ENCODE results near the gene TMEM150A.
A peak's percentile ranks its signal among the peaks of the same experiment; 100 is the strongest.
"Not testable (repeated sequence)": the region's sequence is repeated elsewhere in the genome, so short reads cannot be mapped to it uniquely, and the experiment has no call there.

TMEM150A gene

GRCh38 chr2:85593023-85593422 is 9.5 kb downstream of the TMEM150A start:
- DNase-seq: no peak

- DNase-seq: not testable (repeated sequence)
These were observed 10.2 kb downstream of the TMEM150A start for GRCh38 chr2:85592299-85592698.

GRCh38 chr2:85591563-85591962 is 10.9 kb downstream of the TMEM150A start:
- DNase-seq: no peak

DNA sequence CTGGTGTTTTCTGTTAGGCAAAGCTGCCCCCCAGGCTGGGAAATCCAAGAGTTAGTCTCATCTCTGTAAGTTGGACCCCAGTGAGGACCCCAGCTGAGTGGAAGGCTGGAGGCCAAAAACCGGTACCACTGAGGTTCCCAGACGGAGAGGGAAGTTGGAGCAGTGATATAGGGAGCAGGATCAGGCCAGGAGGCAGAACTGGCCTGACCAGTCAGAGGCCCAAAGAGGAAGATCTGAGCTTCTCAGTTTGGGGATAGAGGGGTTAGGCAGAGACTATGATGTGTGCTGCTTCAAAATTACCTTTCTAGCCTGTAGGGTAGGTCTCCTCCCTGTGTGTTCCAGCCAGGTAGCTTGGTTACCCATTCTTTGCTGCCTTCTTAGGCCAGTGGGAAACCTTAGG is 11.5 kb downstream of the TMEM150A start:
- DNase-seq: no peak

GRCh38 chr2:85589982-85590791 is 12.3 kb downstream of the TMEM150A start:
- DNase-seq: no peak

- no peak for DNase-seq
These were observed 13.3 kb downstream of the TMEM150A start for GRCh38 chr2:85589181-85589580.

- no peak for DNase-seq
These were observed 13.9 kb downstream of the TMEM150A start for GRCh38 chr2:85588645-85589044.

- no peak for DNase-seq
These were observed 14.3 kb downstream of the TMEM150A start for GRCh38 chr2:85588236-85588635.

DNA sequence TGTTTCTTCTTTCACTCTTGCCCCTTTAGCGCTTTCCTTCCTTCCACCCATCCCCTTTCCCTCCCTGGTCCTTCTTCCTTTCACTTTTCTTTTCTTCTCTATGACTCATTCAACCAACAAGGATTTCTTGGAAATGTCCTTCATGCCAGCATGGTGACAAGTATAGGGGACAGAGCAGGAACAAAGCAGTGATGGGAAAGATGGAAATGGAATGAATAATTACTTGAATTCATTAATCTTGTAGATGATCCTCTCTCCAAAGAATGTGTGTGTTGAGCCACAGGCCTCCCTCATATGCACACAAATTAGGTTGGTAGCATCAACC is 16.8 kb downstream of the TMEM150A start:
- no peak for DNase-seq

DNA sequence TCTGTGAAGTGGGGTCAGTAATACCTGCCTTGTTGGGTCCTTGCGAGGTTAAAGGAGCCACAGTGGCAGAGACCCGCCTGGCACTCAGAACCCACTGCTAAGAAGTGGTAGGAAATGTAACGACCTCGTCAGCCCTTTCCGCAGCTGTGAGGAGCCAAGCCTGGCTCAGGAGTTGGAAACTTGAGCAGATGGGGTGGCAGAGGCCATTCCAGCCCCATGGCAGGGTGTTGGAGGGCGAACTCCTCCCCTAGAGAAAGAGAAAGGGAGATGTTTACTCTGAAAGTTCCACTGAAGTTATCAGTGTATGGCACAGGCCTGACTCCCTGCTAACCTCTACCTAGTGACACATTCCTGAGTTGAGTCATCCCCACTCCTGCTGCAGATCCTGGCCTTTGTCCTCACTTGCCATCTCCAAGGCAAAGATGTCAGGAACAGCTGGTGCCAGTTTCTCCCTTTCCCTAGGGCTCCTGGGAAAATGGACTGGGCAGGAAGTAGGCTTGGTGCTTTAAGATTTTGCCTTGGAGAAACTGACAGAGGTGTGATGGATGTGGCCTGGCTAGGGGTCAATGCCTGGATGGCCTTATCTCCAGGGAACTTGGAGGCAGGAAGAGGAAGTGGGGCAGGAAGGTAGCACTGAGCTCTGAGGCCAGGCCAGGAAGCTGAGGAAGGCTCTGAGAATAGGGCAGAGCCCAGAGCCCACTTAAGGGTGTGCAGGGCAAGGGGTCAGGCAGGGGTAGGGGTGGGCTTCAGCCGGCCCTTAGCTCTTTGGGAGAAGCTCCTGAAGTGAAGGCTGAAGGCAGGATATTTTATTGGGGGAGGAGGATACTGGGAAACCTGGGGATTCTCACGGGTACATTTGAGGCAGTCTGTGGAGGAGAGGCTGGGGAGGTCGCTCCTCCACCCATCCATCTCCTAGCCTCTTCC is 17.4 kb downstream of the TMEM150A start:
- DNase-seq: peak; percentile 68

- DNase-seq: no peak
These were observed 18.1 kb downstream of the TMEM150A start, which contains the start of gene VAMP5 for GRCh38 chr2:85584354-85584856. Gene VAMP5 (plus strand): TSS chr2:85584431. CDS start chr2:85584491, 60 bp downstream.

GRCh38 chr2:85583667-85584353 is 18.7 kb downstream of the TMEM150A start:
- DNase-seq: no peak

GRCh38 chr2:85582492-85582891 is 20.0 kb downstream of the TMEM150A start:
- no peak for DNase-seq

DNA sequence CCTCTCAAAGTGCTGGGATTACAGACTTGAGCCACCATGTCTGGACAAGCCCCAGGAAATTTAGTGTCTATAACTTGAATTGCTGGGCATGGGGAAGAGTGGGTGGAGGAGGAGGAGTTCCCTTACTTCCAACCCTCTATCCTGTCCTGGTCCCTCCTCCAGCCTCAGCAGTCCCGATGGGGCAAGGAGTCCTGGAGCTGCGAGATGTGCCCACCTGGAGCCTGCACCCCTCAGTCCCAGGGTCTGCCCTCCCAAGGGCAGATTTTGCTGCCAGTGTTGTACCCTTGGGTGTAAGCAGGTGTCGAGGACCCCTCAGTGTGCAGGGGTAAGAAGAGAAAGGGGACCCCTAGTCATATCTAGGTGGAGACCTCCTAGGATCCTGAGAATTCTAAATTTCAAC is 22.3 kb downstream of the TMEM150A start:
- no peak for DNase-seq

DNA sequence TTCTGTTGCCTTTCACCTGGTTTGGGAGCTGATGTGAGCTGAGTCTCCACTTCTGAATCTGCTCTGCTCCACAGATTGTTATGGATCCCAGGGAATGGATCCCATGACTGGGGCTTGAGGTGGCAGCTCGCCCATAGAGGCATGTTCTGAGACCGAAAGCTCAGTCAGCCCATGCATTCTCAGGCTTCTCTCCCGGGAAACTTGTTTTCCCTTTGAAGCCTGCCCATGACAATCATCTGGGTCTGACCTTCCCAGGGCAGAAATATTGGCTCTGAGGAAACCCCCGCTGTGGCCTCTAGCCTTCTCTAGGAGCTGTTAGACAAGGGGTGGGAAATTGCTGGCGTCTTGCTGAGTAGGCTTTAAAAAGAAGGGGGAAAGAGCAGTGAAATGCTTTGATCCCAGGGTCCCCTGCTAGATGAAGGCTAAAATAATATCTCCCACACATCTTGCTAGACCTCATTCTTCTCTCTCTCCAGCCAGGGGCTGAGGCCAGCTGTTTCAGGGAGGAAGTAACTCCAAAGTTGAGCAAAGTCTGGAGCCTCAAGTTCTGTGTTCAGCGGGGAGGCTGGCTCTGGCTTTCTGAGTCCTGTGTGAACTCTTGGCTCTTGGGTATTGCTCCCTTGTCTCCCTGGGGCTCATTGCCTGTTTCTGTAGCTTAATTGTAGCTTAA is 23.1 kb downstream of the TMEM150A start:
- DNase-seq: no peak

- DNase-seq: no peak
These were observed 24.0 kb downstream of the TMEM150A start for GRCh38 chr2:85578243-85579180.

DNA sequence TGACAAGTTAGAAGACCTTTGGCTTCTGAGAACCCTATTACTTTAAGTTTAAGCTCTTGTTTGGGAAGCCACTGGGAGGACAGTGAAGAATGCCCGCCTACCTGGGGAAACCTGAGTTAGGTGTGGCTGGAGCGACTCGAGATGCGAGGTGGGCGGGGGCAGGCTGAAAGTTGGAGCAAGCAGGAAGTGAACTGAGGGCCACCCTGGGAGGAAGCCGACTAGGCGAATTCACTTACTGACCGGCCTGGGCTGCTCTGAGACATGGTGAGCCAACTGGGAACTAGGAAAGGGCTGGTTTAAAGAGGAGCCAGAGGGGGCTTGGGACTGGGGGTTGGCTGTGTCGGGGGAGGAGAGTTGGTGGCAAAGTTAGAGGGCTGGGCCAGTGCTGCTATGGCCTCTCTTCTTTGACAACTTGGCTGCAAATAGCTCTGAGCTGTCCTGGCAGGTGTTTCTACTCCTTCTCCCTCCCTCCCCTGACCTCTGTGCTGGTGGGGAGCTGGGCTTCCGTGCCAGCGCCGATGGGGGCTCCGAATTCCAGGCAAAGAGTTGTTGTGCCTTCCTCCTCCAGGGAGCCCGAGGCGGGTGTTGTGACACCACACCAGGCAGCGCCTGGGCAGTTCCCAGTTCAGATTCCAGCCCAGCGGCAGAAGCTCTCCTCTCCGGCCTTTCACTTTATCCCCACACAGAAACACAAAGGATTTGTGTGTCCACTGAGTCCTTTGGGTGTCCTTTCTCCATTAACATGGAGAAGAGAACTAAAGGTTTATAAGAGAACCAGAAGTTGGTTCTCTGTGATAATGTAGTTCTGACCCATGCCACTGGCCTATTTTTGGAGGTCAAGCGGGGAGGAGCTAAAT is 24.9 kb downstream of the TMEM150A start, which contains the start of gene VAMP8:
VAMP8 (plus strand) TSS at position 201 of the 857 bp plus-strand sequence; CDS start at position 262, 61 bp downstream.
- no peak for DNase-seq

DNA sequence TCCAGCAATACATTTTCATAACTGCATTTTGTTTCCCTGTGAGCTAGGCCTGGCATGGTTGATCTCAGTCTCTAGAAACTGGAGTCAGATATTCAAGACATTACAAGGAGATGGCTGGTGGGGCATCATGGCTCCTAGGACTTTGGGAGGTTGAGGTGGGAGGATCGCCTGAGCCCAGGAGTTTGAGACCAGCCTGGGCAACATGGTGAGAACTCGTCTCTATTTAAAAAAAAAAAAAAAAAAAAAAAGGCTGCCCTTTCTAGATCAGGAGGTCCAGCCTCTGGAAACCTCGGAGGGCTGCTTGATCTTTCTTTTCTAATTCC is 25.5 kb downstream of the TMEM150A start:
- no peak for DNase-seq

- DNase-seq: no peak
These were observed 26.8 kb downstream of the TMEM150A start for GRCh38 chr2:85575739-85576138.

GRCh38 chr2:85566265-85566664 is 36.2 kb downstream of the TMEM150A start:
- DNase-seq: no peak
